Chondrocyte (in vitro differentiated cells): Measurements from ENCODE around the gene ARHGEF17. TPM values are rescaled to one million over a fixed set of nuclear protein-coding genes. Genes with fewer than 3 reads are reported as not detected.

ENCODE experiments used
- DNase-seq: peaks from one replicate; pipeline ENCODE4 v3.0.0; 2021; ENCODE audit warnings: mixed read lengths, low spot score
- H3K27ac Mint-ChIP-seq: one replicate; pipeline ENCODE4 v1.8.0; 2021; ENCODE audit warnings: mild to moderate bottlenecking, moderate library complexity, mixed read lengths; ENCODE audit not compliant: unreplicated experiment
- H3K27me3 Mint-ChIP-seq: 2 replicates; pipeline ENCODE4 v1.8.0; 2021; ENCODE audit warnings: low read depth, mixed read lengths
- H3K36me3 Mint-ChIP-seq: 2 replicates; pipeline ENCODE4 v1.8.0; 2021; ENCODE audit warnings: low read depth, mixed read lengths
- H3K4me1 Mint-ChIP-seq: 2 replicates; pipeline ENCODE4 v1.8.0; 2021; ENCODE audit warnings: low read depth, mild to moderate bottlenecking, mixed read lengths
- H3K4me3 Mint-ChIP-seq: one replicate; pipeline ENCODE4 v1.8.0; 2021; ENCODE audit warnings: mild to moderate bottlenecking, moderate library complexity, mixed read lengths; ENCODE audit not compliant: unreplicated experiment
- H3K9me3 Mint-ChIP-seq: 2 replicates; pipeline ENCODE4 v1.8.0; 2021; ENCODE audit warnings: low read depth, mixed read lengths
- CTCF ChIP-seq: fragments of 200-600 bp; sonication (generic); IDR thresholded peaks from 2 replicates; pipeline ENCODE4 v1.5.0; 2021; ENCODE audit warnings: antibody characterized with exemption, mild to moderate bottlenecking, moderate library complexity
- total RNA-seq: library from RNA; stranded (reverse); gene quantifications from 3 replicates; pipeline ENCODE4 v1.2.1, GENCODE V29; 2021

ARHGEF17 gene
- total RNA-seq, 1 donor from 2014 or later, result 114 TPM

GRCh38 chr11:73283276-73284000 lies 24.6 kb upstream of the ARHGEF17 start:
- H3K4me3 Mint-ChIP-seq, result no peak overlapping the region
- no peak for TF ChIP-seq CTCF

DNA sequence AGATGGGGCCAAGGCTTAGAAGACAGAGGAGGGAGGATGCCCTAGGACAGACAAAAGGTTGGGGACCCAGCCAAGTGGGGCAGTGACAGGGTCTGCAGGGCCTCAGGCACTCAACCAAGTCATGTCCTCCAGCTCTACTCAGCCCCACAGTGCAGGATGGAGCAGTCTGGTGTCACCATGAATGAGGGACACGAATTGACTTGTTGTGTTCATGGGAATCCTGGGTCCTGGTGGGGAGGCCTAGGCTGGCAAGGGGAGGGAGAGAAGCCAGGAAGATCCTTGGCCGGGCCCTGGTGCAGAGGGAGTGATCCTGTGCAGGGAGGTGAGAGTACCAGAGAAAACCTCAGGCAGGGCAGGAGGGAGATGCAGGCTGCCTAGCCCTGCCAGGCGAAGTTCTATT lies 24.0 kb upstream of the ARHGEF17 start:
- H3K36me3 Mint-ChIP-seq, result no peaks in the 10 kb centered on the region
- no peak overlapping the region for H3K4me3 Mint-ChIP-seq
- H3K27me3 Mint-ChIP-seq, result no peaks in the 10 kb centered on the region
- H3K9me3 Mint-ChIP-seq, result no peaks in the 10 kb centered on the region
- no peak for DNase-seq
- TF ChIP-seq CTCF, result no peak
- no peak overlapping the region for H3K27ac Mint-ChIP-seq
- peaks cover 6% of the 10 kb centered on the region for H3K4me1 Mint-ChIP-seq

More at GRCh38 chr11:73283276-73284000, 24.6 kb upstream of the ARHGEF17 start:
- no peaks in the 10 kb centered on the region for H3K27me3 Mint-ChIP-seq
- H3K27ac Mint-ChIP-seq, result no peak overlapping the region
- H3K9me3 Mint-ChIP-seq, result no peaks in the 10 kb centered on the region
- no peaks in the 10 kb centered on the region for H3K4me1 Mint-ChIP-seq
- no peaks in the 10 kb centered on the region for H3K36me3 Mint-ChIP-seq
- no peak for DNase-seq

DNA sequence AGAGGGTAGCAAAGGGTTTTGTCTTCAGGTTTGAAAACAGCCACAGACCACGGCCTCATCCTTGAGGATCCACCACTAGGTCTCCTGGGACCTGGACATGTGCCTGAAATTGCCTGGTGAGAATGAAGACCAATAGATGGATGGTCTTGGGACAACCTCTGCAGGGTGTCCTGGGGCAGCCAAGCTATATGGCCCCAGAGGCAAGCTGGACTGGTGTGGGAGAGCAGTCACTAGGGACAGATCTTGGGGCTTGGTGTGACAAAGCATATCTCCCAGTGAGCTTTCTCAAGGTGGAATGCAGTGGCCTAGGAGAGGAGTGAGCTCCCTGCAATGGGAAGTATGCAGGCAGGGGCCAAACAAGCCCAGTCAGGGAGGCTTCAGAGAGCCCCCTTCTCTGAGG lies 22.4 kb upstream of the ARHGEF17 start:
- Mint-ChIP-seq H3K4me1 (peaks cover 12% of the 10 kb centered on the region), H3K4me3 (no peak overlapping the region), H3K27me3 (no peaks in the 10 kb centered on the region), H3K36me3 (no peaks in the 10 kb centered on the region), H3K9me3 (no peaks in the 10 kb centered on the region), H3K27ac (peak overlapping the region; percentile 36)
- no peak for TF ChIP-seq CTCF
- no peak for DNase-seq

- H3K4me1 Mint-ChIP-seq, result peaks cover 12% of the 10 kb centered on the region
- no peak for DNase-seq
- H3K27ac Mint-ChIP-seq, result no peak overlapping the region
- no peaks in the 10 kb centered on the region for H3K27me3 Mint-ChIP-seq
- no peaks in the 10 kb centered on the region for H3K9me3 Mint-ChIP-seq
- TF ChIP-seq CTCF, result no peak
- H3K4me3 Mint-ChIP-seq, result no peak overlapping the region
- H3K36me3 Mint-ChIP-seq, result no peaks in the 10 kb centered on the region
Observed at GRCh38 chr11:73286240-73286810, 21.8 kb upstream of the ARHGEF17 start.

DNA sequence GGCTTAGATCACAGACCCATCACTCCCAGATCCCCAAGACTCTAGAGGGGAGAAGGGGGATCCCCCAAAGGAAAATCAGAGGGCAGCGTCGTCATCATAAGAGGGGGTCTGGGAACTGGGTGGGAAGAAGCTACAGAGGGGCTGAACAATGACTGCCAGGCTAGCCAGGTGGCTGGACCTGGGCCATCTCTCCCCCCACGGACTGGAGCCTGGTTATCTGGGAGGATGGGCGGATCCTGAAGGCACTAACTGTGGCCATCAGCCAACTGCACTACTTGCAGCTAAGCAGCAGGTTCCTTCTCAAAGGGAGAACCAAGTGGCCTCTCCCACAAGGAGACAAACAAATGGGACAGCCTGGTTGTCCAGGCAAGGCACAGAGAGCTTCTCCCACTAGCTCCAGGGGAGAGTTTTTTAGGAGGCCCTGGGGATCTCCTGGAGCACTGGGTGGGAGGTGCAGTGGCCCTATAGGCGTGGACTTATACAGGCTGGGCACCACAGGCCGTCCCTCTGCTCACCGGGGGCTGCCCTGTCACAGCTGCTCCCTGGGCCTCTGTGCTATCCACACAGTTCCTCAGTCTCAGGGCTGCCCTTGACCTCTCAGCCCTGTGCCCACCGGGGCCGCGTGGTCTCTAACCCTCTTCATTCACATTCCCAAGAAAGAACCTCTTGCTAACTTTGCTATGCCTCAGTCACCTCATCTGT lies 20.5 kb upstream of the ARHGEF17 start:
- no peak overlapping the region for H3K27ac Mint-ChIP-seq
- peak; percentile 59 for DNase-seq
- no peaks in the 10 kb centered on the region for H3K9me3 Mint-ChIP-seq
- no peaks in the 10 kb centered on the region for H3K27me3 Mint-ChIP-seq
- peaks cover 14% of the 10 kb centered on the region for H3K4me1 Mint-ChIP-seq
- no peak for TF ChIP-seq CTCF
- H3K4me3 Mint-ChIP-seq, result no peak overlapping the region
- no peaks in the 10 kb centered on the region for H3K36me3 Mint-ChIP-seq
